A172 (cell line): ENCODE results near the gene PLXNC1. TPM values are rescaled to one million over a fixed set of nuclear protein-coding genes. Genes with fewer than 3 reads are reported as not detected.

Experiments used
- DNase-seq: peaks from one replicate; pipeline ENCODE4 v3.0.0-alpha.2; 2015; ENCODE audit warnings: low spot score
- total RNA-seq: library from RNA; depleted of rRNA; stranded (reverse); fragments of >200 nt; shearing (Covaris generic); gene quantifications from 2 replicates; pipeline ENCODE4 v1.2.3, GENCODE V29; 2014

The PLXNC1 gene
- total RNA-seq, 1 experiment from 2014 or later: 0.07 TPM

GRCh38 chr12:94204499-94205247 lies 56.3 kb downstream of the PLXNC1 start:
- no peak for DNase-seq

GRCh38 chr12:94205822-94206221 lies 57.4 kb downstream of the PLXNC1 start:
- no peak for DNase-seq

- no peak for DNase-seq
These were observed 58.5 kb downstream of the PLXNC1 start for GRCh38 chr12:94206886-94207285.

GRCh38 chr12:94207467-94207848 lies 59.1 kb downstream of the PLXNC1 start:
- DNase-seq: no peak

- no peak for DNase-seq
These were observed 59.7 kb downstream of the PLXNC1 start for GRCh38 chr12:94207849-94208621.

GRCh38 chr12:94208622-94208966 lies 60.2 kb downstream of the PLXNC1 start:
- DNase-seq: no peak

- DNase-seq: no peak
These were observed 60.9 kb downstream of the PLXNC1 start for GRCh38 chr12:94209240-94209639.

GRCh38 chr12:94211021-94211420 lies 62.6 kb downstream of the PLXNC1 start:
- DNase-seq: no peak

- DNase-seq: no peak
These were observed 69.9 kb downstream of the PLXNC1 start for GRCh38 chr12:94218233-94218632.

- DNase-seq: no peak
These were observed 71.4 kb downstream of the PLXNC1 start for GRCh38 chr12:94219622-94220302.

GRCh38 chr12:94220804-94221203 lies 72.4 kb downstream of the PLXNC1 start:
- DNase-seq: no peak

GRCh38 chr12:94222351-94223084 lies 74.1 kb downstream of the PLXNC1 start:
- no peak for DNase-seq

GRCh38 chr12:94223842-94224241 lies 75.5 kb downstream of the PLXNC1 start:
- no peak for DNase-seq

- DNase-seq: no peak
These were observed 77.1 kb downstream of the PLXNC1 start for GRCh38 chr12:94225506-94225905.

- no peak for DNase-seq
These were observed 77.7 kb downstream of the PLXNC1 start for GRCh38 chr12:94225947-94226630.

GRCh38 chr12:94227066-94227465 lies 78.7 kb downstream of the PLXNC1 start:
- no peak for DNase-seq

- no peak for DNase-seq
These were observed 80.1 kb downstream of the PLXNC1 start for GRCh38 chr12:94228488-94228907.

- DNase-seq: no peak
These were observed 81.5 kb downstream of the PLXNC1 start for GRCh38 chr12:94229902-94230301.

- no peak for DNase-seq
These were observed 82.1 kb downstream of the PLXNC1 start for GRCh38 chr12:94230357-94230905.

- no peak for DNase-seq
These were observed 83.3 kb downstream of the PLXNC1 start for GRCh38 chr12:94231709-94232108.

- no peak for DNase-seq
These were observed 87.5 kb downstream of the PLXNC1 start for GRCh38 chr12:94235848-94236247.
